Gastroesophageal sphincter (tissue), 4 donors: ENCODE measurements around the gene GIPC1. TPM values are rescaled to one million over a fixed set of nuclear protein-coding genes. Genes with fewer than 3 reads are reported as not detected.
A peak's percentile ranks its signal among the peaks of the same experiment; 100 is the strongest.

Source experiments
- ATAC-seq: fragments of 150-250 bp; one replicate; pipeline ENCODE4 v1.9.1; 2016; ENCODE audit warnings: mild to moderate bottlenecking, moderate library complexity
- H3K27ac ChIP-seq, 4 donors: fragments of 200-600 bp; sonication (generic) in 3 of 4; 1 replicate in 3 of 4; 2 replicates in 1 of 4; pipeline ENCODE4 v1.5.1; 2016 to 2019
- H3K27me3 ChIP-seq: fragments of 200-600 bp; sonication (generic); one replicate; pipeline ENCODE4 v1.5.1; 2019
- H3K36me3 ChIP-seq, 2 donors: fragments of 200-600 bp; sonication (generic); one replicate each; pipeline ENCODE4 v1.5.1; 2019; ENCODE audit warnings: control low read depth in 1 of 2
- H3K4me1 ChIP-seq, 3 donors: fragments of 200-600 bp; sonication (generic); 1 replicate in 2 of 3; 2 replicates in 1 of 3; pipeline ENCODE4 v1.5.1; 2016 to 2019; ENCODE audit warnings: control low read depth in 2 of 3
- H3K4me3 ChIP-seq, 2 donors: fragments of 200-600 bp; sonication (generic); one replicate each; pipeline ENCODE4 v1.5.1; 2019; ENCODE audit warnings: mild to moderate bottlenecking in 1 of 2, moderate library complexity in 1 of 2
- H3K9me3 ChIP-seq, 3 donors: fragments of 200-600 bp; sonication (generic); one replicate each; pipeline ENCODE4 v1.5.1; 2017 to 2019; ENCODE audit warnings: control low read depth in 2 of 3
- EP300 ChIP-seq: sonication (generic); formaldehyde crosslinking; IDR thresholded peaks from one replicate; pipeline ENCODE4 v1.6.1; 2017; ENCODE audit warnings: antibody characterized with exemption, mild to moderate bottlenecking
- POLR2A ChIP-seq, 2 donors: fragments of 450-650 bp; IDR thresholded peaks; one replicate each; pipeline ENCODE4 v1.6.1; 2017; ENCODE audit warnings: antibody characterized with exemption in 2 of 2, mild to moderate bottlenecking in 2 of 2, moderate library complexity in 1 of 2
- POLR2AphosphoS5 ChIP-seq: sonication (generic); formaldehyde crosslinking; IDR thresholded peaks from one replicate; pipeline ENCODE4 v1.6.1; 2017; ENCODE audit warnings: antibody characterized with exemption
- WGBS, 2 donors: methylation state at CpG; one replicate each; pipeline ENCODE4 v1.1.5; 2018; ENCODE audit warnings: low coverage in 1 of 2; 5-methylcytosine and 5-hydroxymethylcytosine counted together
- small RNA-seq, 4 donors: library from RNA; depleted of rRNA; stranded (forward); fragments of <200 nt; gene quantifications; one replicate each; pipeline ENCODE3, GENCODE V24; 2016
- total RNA-seq, 4 donors: library from RNA; depleted of rRNA; stranded (reverse); fragments of >200 nt; gene quantifications; one replicate each; pipeline ENCODE4 v1.1.0, GENCODE V29; 2016
- TF ChIP-seq, protein P1 (sequence below), 4 experiments: fragments of 200-600 bp in 2 of 4; fragments of 450-650 bp in 2 of 4; sonication (generic) in 1 of 4; IDR thresholded peaks; one replicate each; pipeline ENCODE4 v1.5.1; 2017 to 2019; ENCODE audit warnings: antibody characterized with exemption in 4 of 4, mild to moderate bottlenecking in 2 of 4, moderate library complexity in 2 of 4

GIPC1 gene
- total RNA-seq, 4 donors from 2014 or later, result 63.8 to 115 (median 78.3) TPM

DNA sequence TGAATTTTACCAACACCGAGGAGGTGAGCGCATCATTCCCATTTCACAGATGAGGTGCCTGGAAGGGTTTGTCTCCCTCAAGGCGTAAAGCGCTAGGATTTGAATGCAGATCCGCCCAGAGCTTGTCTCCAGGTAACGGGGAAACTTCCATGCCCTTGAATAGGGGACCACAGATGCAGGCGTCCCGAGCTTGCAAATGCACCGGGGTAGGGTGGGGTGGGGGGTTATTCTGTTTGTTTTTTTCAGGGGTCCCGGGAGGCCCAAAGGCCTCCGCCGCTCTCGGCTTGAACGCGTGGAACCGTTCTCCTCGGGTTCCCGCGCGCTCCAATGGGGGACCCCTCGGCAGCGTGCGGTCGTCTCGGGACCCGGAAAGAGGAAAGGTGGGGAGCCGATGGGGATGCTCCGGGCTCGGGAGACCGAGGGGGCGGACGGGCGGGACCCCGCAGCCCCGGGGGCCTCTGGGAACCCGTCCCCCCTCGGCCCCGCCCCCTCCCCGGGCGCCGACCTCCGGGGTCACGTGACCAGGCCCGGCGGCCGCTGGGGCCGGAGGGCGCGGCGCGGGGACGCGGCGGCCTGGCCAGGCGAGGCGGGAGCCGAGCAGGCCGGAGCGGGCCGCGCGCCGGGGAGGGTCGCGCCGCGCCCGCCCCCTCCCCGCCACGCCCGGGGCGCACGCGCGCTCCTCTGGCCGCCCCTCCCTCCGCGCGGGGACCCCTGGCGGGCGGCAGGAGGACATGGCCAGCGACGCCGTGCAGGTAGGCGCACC is 63.0 kb downstream of the GIPC1 start, which contains the start of gene PKN1:
Gene PKN1, plus strand, starts transcription at position 516 of the 763 bp plus-strand sequence. Its CDS starts 216 bp downstream, at position 732.
- no peak for TF ChIP-seq EP300
- peak; percentile 17 to 28 for TF ChIP-seq POLR2A (IDR thresholded peaks at IDR 0.05)
- TF ChIP-seq, protein P1, sequence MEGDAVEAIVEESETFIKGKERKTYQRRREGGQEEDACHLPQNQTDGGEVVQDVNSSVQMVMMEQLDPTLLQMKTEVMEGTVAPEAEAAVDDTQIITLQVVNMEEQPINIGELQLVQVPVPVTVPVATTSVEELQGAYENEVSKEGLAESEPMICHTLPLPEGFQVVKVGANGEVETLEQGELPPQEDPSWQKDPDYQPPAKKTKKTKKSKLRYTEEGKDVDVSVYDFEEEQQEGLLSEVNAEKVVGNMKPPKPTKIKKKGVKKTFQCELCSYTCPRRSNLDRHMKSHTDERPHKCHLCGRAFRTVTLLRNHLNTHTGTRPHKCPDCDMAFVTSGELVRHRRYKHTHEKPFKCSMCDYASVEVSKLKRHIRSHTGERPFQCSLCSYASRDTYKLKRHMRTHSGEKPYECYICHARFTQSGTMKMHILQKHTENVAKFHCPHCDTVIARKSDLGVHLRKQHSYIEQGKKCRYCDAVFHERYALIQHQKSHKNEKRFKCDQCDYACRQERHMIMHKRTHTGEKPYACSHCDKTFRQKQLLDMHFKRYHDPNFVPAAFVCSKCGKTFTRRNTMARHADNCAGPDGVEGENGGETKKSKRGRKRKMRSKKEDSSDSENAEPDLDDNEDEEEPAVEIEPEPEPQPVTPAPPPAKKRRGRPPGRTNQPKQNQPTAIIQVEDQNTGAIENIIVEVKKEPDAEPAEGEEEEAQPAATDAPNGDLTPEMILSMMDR (IDR thresholded peaks at IDR 0.05), result peak in 1 of 4 experiments; percentile 14
- TF ChIP-seq POLR2AphosphoS5, result no peak
- no peaks in the 10 kb centered on the region for H3K9me3 ChIP-seq
- no peaks in the 10 kb centered on the region for H3K27me3 ChIP-seq
- peaks cover 0 to 19% of the 10 kb centered on the region in 2 donors for H3K36me3 ChIP-seq
- H3K27ac ChIP-seq, result peak within 1 kb of the TSS; percentile 88 to 96 (median 94)
- peak within 1 kb of the TSS; percentile 93 to 97 for H3K4me3 ChIP-seq
- 17% methylated on average over 1 of the region's 85 CpGs; no CpG with 5 or more reads in 1 of the 2 donors for WGBS, 2 donors
- peaks cover 0 to 57% (median 18%) of the 10 kb centered on the region in 3 donors for H3K4me1 ChIP-seq
- ATAC-seq, result peak; percentile 50

DNA sequence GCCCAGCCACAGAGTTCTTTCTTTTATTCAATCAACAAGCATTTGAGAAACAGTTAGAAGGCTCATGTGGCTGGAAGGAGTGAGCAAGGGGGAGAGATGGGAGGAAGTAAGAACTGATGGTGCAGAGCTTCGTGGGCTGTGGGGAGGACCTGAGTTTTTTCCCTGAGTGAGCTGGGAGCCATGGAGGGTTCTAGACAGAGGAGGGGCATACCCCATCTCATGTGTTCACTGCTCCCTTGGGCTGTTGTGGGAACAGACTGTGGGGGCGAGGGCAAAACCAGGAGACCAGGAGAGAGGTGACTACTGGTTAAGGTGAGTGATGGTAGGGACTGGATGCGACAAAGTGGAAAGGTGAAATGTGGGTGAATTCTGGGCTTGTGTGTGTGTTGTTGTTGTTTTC is 65.2 kb downstream of the GIPC1 start:
- TF ChIP-seq EP300 (no peak), POLR2AphosphoS5 (no peak), POLR2A (IDR thresholded peaks at IDR 0.05) (no peak)
- TF ChIP-seq, protein P1 (IDR thresholded peaks at IDR 0.05), result no peak
- Histone ChIP-seq H3K4me1 (peaks cover 0 to 34% (median 16%) of the 10 kb centered on the region in 3 donors), H3K4me3 (no peak overlapping the region), H3K27ac (no peak overlapping the region), H3K9me3 (no peaks in the 10 kb centered on the region), H3K36me3 (peaks cover 0 to 1% of the 10 kb centered on the region in 2 donors), H3K27me3 (no peaks in the 10 kb centered on the region)
- 80 to 94% methylated on average over 2 to 3 of the region's 3 CpGs for WGBS, 2 donors
- no peak for ATAC-seq

DNA sequence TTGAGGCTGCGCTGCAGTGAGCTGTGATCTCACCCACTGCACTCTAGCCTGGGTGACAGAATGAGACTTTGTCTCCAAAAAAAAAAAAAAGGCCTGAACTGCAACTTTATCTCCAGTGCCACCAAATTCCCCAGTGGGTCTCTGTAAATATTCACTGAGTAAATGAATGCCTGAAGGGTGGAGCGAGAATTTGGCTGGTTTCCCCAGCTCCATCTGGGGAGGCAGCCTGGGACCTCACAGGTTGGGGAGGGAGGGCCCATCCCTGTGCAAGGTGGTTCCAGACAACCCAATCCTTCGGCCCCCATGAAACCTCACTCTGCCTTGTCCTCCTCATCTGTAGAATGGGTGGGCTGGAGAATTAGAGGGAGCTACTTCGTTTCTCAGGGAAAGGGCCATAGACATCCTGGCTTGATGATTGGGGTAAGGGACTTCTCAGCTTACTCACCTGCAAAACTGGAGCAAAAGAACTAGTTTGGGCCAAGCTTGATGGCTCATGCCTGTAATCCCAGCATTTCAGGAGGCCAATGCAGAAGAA is 67.0 kb downstream of the GIPC1 start:
- Histone ChIP-seq H3K4me3 (no peak overlapping the region), H3K27me3 (no peaks in the 10 kb centered on the region), H3K9me3 (no peaks in the 10 kb centered on the region), H3K27ac (no peak overlapping the region), H3K4me1 (peaks cover 0 to 17% (median 2%) of the 10 kb centered on the region in 3 donors), H3K36me3 (no peaks in the 10 kb centered on the region)
- 77% methylated on average over 3 of the region's 4 CpGs; no CpG with 5 or more reads in 1 of the 2 donors for WGBS, 2 donors
- TF ChIP-seq POLR2AphosphoS5 (no peak), EP300 (no peak), POLR2A (IDR thresholded peaks at IDR 0.05) (no peak)
- TF ChIP-seq, protein P1 (IDR thresholded peaks at IDR 0.05), result no peak
- ATAC-seq, result no peak

Small RNAs within 50 kb of the gene (small RNA-seq; reads per million reads assigned to genes)
- gene SNRPGP15, result 0 reads per million in 4 donors

Other genes starting within 250 kb of the GIPC1 start
- 10 to 100 TPM; 47.7 to 86.7 (median 66.1) TPM for gene ADGRE5, start 114.7 kb downstream of the GIPC1 start, total RNA-seq
- gene DDX39A, start 76.8 kb downstream of the GIPC1 start, total RNA-seq, result 10 to 100 TPM; 31.4 to 55.5 (median 43.4) TPM
- 100 to 1,000 TPM in 3 of 4 donors, 10 to 100 TPM in 1; 98.2 to 286 (median 139) TPM for gene PKN1, start 62.8 kb downstream of the GIPC1 start, total RNA-seq
- 1 to 10 TPM in 2 of 4 donors, under 1 TPM in 2; 0.23 to 4.6 (median 1.3) TPM for gene PTGER1, start 20.8 kb downstream of the GIPC1 start, total RNA-seq
- 10 to 100 TPM; 59.3 to 72.8 (median 68.2) TPM for gene DNAJB1, start 22.3 kb upstream of the GIPC1 start, total RNA-seq
- 10 to 100 TPM; 21.3 to 27.2 (median 24.3) TPM for gene TECR, start 33.5 kb upstream of the GIPC1 start, total RNA-seq
- 100 to 1,000 TPM; 251 to 393 (median 330) TPM for gene NDUFB7, start 75.9 kb upstream of the GIPC1 start, total RNA-seq
- not detected for gene CLEC17A, start 87.0 kb upstream of the GIPC1 start, total RNA-seq
- not detected for gene ADGRE3, start 178.7 kb upstream of the GIPC1 start, total RNA-seq
- gene ZNF333, start 193.9 kb upstream of the GIPC1 start, total RNA-seq, result 10 to 100 TPM; 22.6 to 35.6 (median 28.1) TPM